ENCODE data around the gene RIC8B. TPM values are rescaled to one million over a fixed set of nuclear protein-coding genes. Genes with fewer than 3 reads are reported as not detected.

The RIC8B gene
- total and polyA plus RNA-seq, 2 of the 13 experiments (the other 11 are each of a cell fraction or from before 2014, with no cell fraction given), result 5.1 to 7.5 TPM

GRCh38 chr12:106914796-106915634 is 140.5 kb downstream of the RIC8B start:
- intact Hi-C loops (cut with micrococcal nuclease; ENCODE audit: unreplicated experiment) (loop anchor here (5.0 kb wide), 1 partner anchor 233 kb away; no protein-coding TSS in a partner anchor), in situ Hi-C loops (cut with HindIII; ENCODE audit: extremely low pct_ligation_motif_present, low pct_unique_long_range_greater_than_20kb) (loop anchor here (5.0 kb wide), 1 partner anchor 528 kb away; no protein-coding TSS in a partner anchor)
- no peaks in the 10 kb centered on the region for H3K36me3 ChIP-seq (replicated peaks in 1 of 2; ENCODE audit: control insufficient read depth in 1 of 2, insufficient read depth in 2 of 2, low read length in 2 of 2)
- ChIA-PET POLR2A (no interaction called here), CTCF (ENCODE audit: low intra/inter-chr PET ratio, low total read pairs) (no interaction called here)
- H3K9me3 ChIP-seq (ENCODE audit: low read length), result no peaks in the 10 kb centered on the region
- 38% methylated on average over 3 of the region's 3 CpGs for WGBS (ENCODE audit: low lambda C conversion rate)
- no TSS peak for BruUV-seq (replicated peaks)
- H3K4me3 ChIP-seq (replicated peaks in 1 of 3; ENCODE audit: insufficient read depth in 1 of 3, low read depth in 2 of 3, low read length in 3 of 3), result no peak overlapping the region
- H3K27ac ChIP-seq (ENCODE audit: extremely low read length, insufficient read depth, low read length), result no peak overlapping the region
- TF ChIP-seq ZNF331 (CRISPR knock-in tag; IDR thresholded peaks at IDR 0.05) (no peak), NCOR1 (IDR thresholded peaks at IDR 0.05; ENCODE audit: borderline replicate concordance, low read length) (no peak), MAFF (IDR thresholded peaks at IDR 0.05; ENCODE audit: low read depth, low read length) (peak; percentile 38; the same call in 1 of the 2 replicates), PLSCR1 (CRISPR knock-in tag; IDR thresholded peaks at IDR 0.05; ENCODE audit: borderline replicate concordance) (no peak), ZNF83 (CRISPR knock-in tag; IDR thresholded peaks at IDR 0.05; ENCODE audit: borderline replicate concordance) (no peak), MAFK (conservative IDR thresholded peaks at IDR 0.05 in 1 of 2, IDR thresholded peaks at IDR 0.05 in 1 of 2; ENCODE audit: low read length in 2 of 2) (peak; percentile 24 to 57; a peak in 3 of 4 replicates), ETS1 (CRISPR knock-in tag; IDR thresholded peaks at IDR 0.05) (no peak), JDP2 (CRISPR knock-in tag; IDR thresholded peaks at IDR 0.05; ENCODE audit: borderline replicate concordance) (no peak)
- H3K79me2 ChIP-seq (ENCODE audit: insufficient read depth, low read length), result no peaks in the 10 kb centered on the region
- no peaks in the 10 kb centered on the region for H4K20me1 ChIP-seq (ENCODE audit: insufficient read depth, low read length)
- H3K4me2 ChIP-seq (ENCODE audit: low read depth, low read length), result no peak overlapping the region
- DNase-seq (ENCODE audit: low spot score) (no peak), ATAC-seq (no peak), FAIRE-seq (no peak)
- H3K9ac ChIP-seq (ENCODE audit: insufficient read depth, low read depth, low read length), result no peak overlapping the region
- H2AFZ ChIP-seq (ENCODE audit: low read length), result no peak overlapping the region
- peaks cover 12% of the 10 kb centered on the region for H3K4me1 ChIP-seq (ENCODE audit: insufficient read depth, low read length)
- H3K27me3 ChIP-seq (ENCODE audit: control insufficient read depth in 1 of 2, insufficient read depth in 2 of 2, low read length in 2 of 2), result no peaks in the 10 kb centered on the region; a peak in 1 of 5 replicates

Data from HepG2 (cell line).